GM19351 (cell line): ENCODE measurements around the gene CD200R1.

Experiments
- ATAC-seq: cut with Tn5 transposase; IDR thresholded peaks from one replicate; pipeline ENCODE4 v1.9.1; 2021; ENCODE audit warnings: mild to moderate bottlenecking, moderate library complexity; ENCODE audit not compliant: unreplicated experiment

The CD200R1 gene, protein sequence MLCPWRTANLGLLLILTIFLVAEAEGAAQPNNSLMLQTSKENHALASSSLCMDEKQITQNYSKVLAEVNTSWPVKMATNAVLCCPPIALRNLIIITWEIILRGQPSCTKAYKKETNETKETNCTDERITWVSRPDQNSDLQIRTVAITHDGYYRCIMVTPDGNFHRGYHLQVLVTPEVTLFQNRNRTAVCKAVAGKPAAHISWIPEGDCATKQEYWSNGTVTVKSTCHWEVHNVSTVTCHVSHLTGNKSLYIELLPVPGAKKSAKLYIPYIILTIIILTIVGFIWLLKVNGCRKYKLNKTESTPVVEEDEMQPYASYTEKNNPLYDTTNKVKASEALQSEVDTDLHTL

DNA sequence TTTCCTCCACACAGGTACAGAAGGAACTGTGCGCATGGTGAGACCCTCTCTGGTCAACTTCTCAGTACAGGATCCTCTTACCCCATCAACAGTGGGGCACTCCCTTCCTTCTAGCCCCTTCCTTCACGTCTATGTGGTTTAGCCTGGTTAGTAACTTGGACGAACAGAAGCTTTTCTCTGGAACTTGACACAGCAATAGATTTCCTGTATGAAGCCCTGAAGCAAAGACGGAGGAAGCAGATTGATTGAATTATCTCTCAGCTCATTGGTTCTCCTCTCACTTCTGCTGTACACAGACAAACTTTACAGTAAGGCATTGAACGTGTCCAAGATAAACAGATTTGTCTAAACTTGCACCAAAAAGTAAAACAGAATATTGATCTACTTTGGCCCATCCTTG is at the start of gene CD200R1:
CD200R1 (minus strand) TSS at position 210 of the 400 bp plus-strand sequence. CDS start 246 bp downstream, outside the sequence.
- ATAC-seq, result no peak

DNA sequence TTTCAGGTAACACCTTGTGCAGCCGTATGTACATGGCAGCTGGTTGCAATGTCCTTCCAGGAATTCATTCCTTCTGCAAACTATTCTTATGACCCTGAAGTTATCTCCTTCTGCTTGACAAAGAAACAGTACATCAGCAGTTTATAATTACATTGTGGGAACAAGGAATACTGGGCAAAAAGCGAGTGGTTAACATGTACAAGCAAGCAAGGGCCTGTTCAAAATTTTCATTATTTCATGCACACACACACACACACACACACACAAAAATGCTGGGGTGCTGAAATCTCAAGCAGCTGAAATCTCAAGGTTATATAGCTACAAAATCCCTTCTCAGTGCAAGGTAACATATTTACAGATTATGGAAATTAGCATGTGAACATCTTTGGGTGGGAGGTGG is 46.6 kb upstream of the CD200R1 start:
- ATAC-seq, result no peak

DNA sequence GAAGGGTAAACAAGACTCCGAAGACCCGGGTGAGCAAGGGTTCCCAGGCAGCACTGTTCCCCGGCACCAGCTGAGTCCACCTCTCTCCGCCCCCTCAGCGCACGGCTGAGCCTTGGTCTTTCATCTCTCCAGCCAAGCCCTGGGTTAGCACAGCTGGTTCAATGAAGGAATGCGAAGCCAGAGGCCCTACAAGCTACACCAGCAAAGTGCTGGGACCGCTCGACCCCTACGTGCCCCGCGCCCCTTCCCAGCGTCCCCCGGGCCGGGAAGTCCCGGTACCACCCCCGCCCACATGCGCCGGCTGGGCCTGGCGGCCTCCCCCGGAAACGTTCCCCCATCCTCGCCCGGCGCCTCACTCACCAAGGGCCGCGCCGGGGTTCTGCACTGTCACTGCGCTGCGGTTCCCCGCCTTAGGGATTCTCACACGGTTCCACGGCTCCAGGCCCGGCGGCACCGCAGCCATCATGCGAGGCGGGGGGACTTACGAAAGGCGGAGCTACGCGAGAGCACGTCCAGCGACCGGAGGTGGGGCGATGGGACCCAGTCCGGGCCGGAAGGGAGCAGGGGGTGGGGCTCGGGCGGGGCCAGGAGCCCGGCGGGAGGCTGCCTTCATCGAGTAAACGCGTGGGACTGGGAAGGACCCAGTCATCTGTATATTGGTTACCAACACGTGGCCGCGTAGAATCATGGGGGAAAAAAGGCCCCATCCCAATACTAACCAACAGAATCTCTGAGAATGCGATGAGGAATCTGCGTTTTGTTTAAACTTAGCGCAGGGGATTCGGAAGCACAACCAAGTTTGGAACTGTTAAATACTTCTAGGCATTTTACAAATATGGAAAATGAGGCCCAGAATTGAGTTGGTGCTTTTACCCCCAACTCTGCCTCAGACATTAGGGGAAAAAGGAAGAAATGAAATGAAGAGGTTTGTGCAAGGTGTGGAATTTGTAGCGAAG is 44.6 kb upstream of the CD200R1 start:
- ATAC-seq, result peak; percentile 87

DNA sequence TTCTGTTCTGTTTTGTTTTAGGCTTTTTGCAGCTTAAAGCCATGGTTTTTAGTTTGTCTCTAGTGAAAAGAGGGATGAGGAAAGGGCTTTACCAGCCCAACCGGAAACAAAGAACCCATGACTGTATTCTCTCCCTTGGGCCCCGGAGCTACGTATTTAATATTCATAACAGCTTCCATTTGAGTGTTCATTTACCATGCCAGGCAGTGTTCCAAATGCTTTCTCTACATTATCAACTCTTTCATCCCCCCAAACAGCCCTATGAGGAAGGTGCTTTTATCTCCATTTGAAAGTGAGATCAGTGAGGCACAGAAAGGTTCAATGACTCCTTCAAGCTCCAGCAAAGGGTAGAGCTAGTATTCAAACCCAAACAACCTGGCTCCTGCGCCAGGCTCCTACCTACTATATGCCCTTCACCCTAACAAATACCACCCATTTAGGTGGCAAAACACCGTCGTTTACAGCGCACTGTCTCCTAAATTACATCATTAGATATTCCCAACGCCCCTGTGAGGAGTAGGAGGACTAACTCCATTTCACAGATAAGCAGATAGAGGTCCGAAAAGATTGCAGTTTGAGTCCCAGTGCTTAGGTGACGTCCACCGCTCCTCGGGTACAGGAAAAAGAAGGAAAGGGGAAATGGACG is 43.8 kb upstream of the CD200R1 start:
- no peak for ATAC-seq

DNA sequence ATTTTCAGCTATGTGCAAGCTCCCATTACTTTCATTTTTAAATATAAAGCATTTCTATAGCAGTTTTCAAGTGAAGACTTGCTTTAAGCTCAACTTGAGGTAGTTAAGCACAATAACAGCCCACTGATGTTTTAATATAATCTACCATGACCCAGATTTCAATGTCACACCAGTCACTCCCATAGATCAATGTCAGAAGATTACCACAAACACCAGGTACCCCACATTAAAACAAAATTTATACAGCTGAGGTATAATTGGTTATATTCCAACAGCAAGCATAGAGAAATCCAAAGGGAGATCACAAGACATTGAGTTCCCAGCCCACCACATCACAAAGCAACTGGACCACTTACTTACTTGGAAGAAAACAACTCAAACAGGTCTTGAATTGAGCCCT is 38.7 kb upstream of the CD200R1 start:
- no peak for ATAC-seq

DNA sequence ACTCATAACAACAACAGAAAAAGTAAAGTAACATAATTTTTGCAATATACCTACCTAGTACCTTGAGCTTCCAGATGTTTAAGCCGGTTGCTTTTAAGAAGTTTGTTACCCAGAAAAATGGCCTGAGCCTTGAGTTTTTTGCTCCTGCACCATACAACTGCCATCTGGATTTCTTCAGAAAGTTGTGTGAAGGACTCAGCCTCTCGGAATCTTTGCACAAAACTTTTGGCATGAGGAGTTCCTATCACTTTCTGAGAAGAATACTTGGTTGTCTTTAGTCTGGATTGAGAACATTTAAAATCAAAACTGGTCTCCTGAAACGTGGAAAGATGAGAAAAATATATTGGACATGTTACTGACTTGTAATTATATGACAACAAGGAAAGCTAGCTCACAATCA is 33.2 kb upstream of the CD200R1 start:
- no peak for ATAC-seq

DNA sequence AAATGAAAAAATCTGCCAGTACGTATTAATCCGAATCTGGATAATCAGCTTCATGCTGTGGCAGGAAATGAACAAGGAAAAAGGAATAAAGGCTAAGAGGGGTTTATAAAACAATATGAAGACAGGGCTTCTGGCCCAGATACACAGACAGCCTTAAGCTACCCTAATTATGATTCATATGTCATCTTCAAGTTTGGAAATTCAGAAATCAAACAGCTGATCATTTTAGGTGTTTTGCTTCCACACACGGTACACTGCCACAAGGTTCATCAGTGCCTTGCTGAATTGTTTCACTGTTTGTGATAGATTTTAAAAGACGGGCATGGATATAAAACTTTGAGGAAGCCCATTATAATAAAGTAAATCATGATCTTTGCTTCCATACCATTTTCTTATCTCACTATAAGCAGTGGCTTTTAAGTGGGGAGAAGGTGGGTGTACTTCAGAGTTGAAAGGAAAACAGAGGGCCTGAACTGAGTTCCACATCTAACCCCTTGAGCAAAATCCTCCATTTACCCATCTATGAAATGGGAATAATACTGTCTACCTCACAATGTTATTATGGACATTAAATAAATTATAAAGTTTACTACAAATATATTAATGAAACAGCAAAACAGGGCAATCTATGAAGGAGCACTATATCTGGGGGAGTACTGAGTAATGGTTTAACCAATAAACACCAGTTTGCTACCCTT is 31.6 kb upstream of the CD200R1 start:
- no peak for ATAC-seq

DNA sequence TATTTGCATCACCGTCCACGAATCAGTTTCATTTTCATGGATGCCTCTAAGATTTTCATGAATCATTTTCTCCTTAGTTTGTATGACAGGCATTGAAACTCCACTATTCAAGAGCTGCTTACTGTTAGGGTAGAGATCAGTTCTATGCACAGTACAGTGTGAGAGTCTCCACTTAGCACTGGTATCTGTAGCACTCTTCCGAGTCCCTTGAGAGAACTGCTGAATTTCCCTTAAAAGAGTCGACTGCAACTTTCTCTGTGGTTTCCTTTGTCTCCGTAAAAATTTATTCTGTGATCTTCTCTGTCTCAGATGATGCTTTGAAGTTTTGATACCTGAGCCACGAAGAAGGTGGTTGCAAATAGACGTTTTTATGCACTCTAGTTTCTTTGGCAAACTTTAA is 30.7 kb upstream of the CD200R1 start:
- ATAC-seq, result no peak

DNA sequence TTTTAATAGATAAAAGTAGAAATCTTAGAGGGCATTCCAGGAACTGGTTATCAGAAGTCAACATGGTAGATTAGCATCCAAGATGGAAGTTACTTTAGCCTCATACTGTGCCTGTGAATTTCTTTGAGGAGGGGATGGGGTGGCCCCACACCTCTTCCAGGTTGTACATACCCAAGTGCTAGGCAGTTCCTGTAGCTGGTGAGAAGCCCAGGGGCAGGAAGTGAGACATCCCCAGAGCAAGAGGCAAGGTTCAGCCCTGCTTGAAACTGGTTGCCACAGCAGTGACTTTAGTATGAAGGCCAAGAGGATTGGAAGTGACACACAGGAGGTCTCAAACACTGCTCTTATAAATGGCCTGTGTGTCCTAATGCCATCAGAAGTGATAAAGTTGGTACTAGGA is 27.8 kb upstream of the CD200R1 start:
- ATAC-seq, result no peak

DNA sequence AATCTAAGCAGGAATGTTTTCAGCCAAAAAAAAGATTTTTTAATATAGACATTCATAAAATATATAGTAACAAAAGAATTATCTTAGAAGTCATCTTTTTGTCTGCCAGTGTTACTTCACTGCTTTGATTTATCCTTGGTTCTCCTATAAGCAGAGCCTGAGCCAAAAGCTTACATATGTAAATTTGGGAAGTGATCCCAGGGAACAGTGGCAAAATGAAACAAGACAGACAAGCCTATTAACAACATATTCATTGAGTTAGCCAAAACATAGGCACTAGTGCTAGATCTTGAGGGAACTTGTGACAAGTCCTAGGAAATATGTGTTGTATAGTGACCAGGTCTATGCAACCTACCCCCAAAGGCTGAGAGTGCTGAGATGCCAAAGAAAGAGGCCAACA is 27.1 kb upstream of the CD200R1 start:
- ATAC-seq, result no peak

DNA sequence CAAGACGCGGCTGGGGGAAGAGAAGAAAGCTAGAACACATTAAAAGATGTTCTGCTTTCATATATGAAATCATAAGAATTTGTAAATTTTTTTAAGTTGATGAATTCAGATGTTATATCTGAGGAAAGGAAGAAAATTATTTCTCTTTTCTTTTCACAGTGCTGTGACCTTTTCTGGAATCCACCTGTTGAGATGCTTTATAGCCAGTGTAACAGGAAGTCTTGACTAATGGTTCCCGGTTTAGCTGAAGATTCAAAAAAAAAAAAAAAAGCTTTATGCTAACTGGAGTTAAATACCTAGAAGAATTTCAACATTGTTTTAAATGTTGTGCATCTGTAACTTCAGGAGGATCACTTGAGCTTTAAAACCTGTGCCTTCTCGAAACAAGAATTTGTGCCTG is 25.8 kb upstream of the CD200R1 start:
- no peak for ATAC-seq

DNA sequence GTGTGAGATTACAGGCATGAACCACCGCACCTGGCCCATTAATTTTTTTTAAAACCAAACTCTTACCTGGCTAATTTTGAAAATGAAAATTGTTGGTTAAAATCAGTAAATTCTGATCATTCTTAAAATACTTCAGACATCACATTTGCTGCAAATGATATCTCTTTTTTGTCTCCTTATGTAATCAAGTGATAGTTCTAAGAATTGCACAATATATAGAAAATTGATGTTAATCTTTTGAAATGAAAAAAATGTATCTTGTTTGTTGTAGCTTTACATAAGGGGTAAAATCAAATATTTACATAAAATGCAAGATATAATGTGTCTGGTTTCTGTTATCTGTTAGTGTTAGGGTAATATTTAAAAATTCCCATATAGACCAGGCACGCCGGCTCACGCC is 20.9 kb upstream of the CD200R1 start:
- ATAC-seq, result no peak

DNA sequence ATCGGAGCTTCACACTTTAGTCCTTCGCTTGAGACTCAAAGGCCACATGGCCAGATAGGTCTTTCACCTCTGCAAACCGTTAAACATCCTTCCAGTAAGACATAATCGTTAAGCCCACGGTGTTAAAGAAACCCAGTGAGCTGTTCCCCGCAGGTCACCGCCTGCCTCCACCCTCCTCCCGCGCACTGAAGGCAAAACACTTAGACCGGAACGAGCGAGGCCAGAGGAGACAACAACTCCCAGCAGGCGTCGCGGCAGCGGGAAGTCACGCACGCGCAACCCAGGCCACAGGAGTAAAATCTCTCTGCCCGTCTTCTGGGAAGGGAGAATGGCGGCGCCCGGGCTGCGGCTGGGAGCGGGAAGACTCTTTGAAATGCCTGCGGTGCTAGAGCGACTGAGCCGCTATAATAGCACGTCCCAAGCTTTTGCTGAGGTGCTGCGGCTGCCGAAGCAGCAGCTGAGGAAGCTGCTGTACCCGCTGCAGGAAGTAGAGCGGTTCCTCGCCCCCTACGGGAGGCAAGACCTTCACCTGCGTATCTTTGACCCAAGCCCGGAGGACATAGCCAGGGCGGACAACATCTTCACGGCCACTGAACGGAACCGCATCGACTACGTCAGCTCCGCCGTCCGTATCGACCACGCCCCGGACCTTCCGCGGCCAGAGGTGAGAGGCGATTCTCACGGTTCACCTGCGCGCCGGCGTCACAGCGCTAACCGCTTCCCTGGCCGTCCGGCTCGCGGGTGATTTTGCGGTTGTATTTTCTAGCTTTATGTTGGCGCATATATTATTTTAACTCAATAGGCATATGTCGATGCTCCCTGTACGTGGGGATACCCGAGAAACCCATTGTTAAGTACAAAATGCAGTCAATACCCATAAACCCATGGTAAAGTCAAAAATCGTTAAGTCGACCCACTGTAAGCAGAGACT is 16.0 kb upstream of the CD200R1 start, which contains the start of gene GTPBP8:
GTPBP8 (plus strand) TSS at position 313 of the 931 bp plus-strand sequence; CDS start at position 329, 16 bp downstream.
- ATAC-seq, result peak; percentile 95

DNA sequence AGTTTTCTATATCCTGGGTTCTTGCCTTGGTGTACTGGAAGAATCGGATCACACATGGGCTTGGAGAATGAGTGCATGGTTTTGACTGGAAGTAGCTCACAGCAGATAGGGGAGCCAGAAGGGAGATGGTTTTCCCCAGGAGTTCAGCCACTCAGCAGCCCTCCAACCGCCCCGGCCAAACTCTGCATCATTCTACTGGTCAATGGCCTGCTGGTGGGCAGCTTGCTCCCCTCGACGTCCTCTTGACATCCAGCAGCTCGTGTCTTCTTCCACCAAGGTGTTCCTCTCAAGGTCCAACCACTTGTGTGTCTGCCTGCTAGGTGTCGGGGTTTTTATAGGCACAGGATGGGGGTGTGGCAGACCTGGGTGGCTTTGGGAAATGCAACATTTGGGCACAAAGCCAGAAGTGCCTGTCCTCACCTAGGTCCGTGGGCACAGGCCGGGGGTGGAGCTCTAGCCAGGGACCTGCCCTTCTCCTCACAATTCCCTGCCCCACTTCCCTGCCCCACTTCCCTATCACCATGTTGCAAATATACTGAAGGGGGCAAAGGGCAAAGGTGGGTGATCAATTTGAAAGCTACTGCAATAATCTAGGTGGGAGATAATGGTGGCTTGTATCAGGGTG is 12.9 kb upstream of the CD200R1 start:
- no peak for ATAC-seq

DNA sequence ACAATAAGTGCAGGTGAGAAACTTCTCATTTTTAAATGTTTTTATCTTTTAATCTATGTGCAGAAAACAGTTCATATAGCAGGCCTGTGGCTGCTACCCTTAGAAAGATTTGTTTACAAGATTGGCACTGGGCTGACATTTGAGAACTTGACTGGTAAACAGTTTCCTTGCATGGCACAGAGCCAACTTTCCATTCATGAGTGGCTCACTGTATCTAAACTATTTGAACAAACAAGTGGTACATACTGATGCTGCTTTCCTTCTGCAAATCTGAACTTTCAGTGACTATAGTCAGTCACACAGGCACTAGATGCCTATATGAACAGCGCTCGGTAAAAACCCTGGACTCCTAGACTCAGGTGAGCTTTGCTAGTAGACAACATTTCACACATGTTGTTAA is 9.6 kb upstream of the CD200R1 start:
- no peak for ATAC-seq

DNA sequence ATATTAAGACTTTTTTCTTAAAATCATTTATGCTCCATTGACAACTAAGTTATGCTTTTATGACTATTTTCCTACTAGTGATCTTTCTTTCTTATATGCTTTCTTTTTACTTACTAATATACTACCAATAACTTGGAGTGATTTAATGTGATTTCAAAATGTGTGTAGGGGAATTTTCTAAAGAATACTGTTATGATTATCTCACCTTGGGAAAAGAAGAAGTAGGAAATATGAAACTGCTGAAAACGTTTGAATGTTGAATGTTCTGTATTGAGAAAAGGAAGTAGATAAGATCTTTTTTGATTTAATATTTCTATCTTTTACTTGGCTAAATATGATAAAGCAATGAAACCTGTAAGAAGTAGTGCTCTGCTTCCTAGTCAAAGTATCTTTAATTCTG is 7.8 kb upstream of the CD200R1 start:
- no peak for ATAC-seq

DNA sequence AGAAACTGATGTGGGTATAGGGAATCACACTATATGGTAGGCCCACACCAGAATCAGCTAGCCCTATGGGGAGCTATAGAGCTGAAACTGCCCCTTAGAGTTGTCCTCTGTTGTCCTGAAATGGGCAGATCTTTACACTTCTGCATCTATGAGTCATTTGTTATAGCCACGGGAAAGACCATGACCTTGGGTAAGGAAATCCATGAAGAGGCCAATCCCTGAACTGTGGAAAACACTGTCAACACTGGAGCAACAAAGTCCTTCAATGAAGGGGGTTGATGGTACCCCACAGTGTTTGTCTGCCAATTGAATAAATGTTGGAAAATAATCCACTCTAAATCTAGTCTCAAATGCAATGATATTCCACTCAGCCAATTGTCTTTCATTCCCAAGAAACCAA is 5.2 kb upstream of the CD200R1 start:
- no peak for ATAC-seq

DNA sequence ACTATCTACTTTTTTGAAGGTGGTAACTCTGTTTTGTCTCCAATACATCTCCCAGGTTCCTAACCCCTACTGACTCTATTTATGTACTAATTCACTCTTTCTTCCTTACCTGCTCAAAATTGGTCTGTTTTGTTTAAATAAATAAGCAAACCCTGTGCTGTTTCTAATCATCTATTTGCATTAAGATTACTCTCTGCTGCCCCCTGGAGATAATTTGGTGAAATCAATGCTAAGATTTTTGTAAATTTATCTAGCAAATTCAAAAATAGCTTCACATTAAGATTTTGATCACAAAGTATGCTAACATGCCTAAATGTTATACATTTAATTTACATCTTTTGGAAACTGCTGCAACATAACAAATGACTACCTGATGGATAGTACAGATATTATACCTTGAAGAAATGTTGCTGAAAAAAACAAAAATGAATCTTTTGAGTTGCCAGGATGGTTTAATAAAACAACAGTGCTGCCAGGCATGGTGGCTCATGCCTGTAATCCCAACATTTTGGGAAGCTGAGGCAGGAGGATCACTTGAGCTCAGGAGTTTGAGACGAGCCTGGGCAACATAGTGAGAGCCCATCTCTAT is 4.4 kb upstream of the CD200R1 start:
- no peak for ATAC-seq

DNA sequence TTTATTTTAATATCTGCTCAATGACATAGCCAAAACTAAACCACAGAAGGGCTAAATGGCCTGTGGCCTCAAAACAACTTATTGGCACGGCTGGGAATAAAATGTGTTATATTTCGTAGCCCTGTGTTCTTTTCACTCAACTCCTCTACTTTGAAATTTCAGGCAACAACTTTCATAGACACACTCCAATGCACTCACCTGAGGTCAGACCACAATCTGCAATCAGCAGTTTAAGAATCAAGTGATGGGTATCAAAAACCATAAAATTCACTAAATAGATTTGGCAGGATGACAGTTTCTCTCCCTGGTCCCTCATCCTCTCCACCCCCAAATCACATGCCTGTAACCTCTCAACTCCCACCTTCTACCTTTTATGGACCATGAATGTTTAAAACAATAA is 2.0 kb upstream of the CD200R1 start:
- ATAC-seq, result no peak
